GM23248 (cell line): Measurements from ENCODE around the gene ZFHX2. TPM values are rescaled to one million over a fixed set of nuclear protein-coding genes. Genes with fewer than 3 reads are reported as not detected.

Experiments used
- DNase-seq: peaks from one replicate; pipeline ENCODE4 v3.0.0-alpha.2; 2015
- H2AFZ ChIP-seq: fragments of 200-600 bp; sonication (generic); 2 replicates; pipeline ENCODE4 v1.6.1; 2016; ENCODE audit warnings: antibody characterized with exemption
- H3F3A ChIP-seq: fragments of 200-600 bp; sonication (generic); 2 replicates; pipeline ENCODE4 v1.6.1; 2016; ENCODE audit warnings: mild to moderate bottlenecking, antibody characterized with exemption, mixed run types; ENCODE audit not compliant: insufficient read depth
- H3K27ac ChIP-seq: fragments of 200-600 bp; sonication (generic); 2 replicates; pipeline ENCODE4 v1.5.1; 2016; ENCODE audit warnings: mild to moderate bottlenecking
- H3K27me3 ChIP-seq: fragments of 200-600 bp; sonication (generic); replicated peaks from 2 replicates; pipeline ENCODE4 v1.6.1; 2016; ENCODE audit warnings: mild to moderate bottlenecking; ENCODE audit not compliant: insufficient read depth
- H3K36me3 ChIP-seq: fragments of 200-600 bp; sonication (generic); 2 replicates; pipeline ENCODE4 v1.6.1; 2016; ENCODE audit warnings: low read depth, mild to moderate bottlenecking
- H3K4me1 ChIP-seq: fragments of 200-600 bp; sonication (generic); 2 replicates; pipeline ENCODE4 v1.6.1; 2016; ENCODE audit warnings: mild to moderate bottlenecking; ENCODE audit not compliant: insufficient read depth
- H3K4me2 ChIP-seq: fragments of 200-600 bp; sonication (generic); one replicate; pipeline ENCODE4 v1.6.1; 2016; ENCODE audit warnings: mild to moderate bottlenecking; ENCODE audit not compliant: unreplicated experiment
- H3K4me3 ChIP-seq: fragments of 200-600 bp; sonication (generic); 2 replicates; pipeline ENCODE4 v1.5.1; 2016; ENCODE audit warnings: mild to moderate bottlenecking
- H3K79me2 ChIP-seq: fragments of 200-600 bp; sonication (generic); 2 replicates; pipeline ENCODE4 v1.6.1; 2016; ENCODE audit warnings: mild to moderate bottlenecking; ENCODE audit not compliant: insufficient read depth
- H3K9ac ChIP-seq: fragments of 200-600 bp; sonication (generic); 2 replicates; pipeline ENCODE4 v1.6.1; 2016; ENCODE audit warnings: mild to moderate bottlenecking
- H3K9me2 ChIP-seq: fragments of 200-600 bp; sonication (generic); 2 replicates; pipeline ENCODE4 v1.6.1; 2016; ENCODE audit warnings: mixed run types, mild to moderate bottlenecking, moderate library complexity; ENCODE audit not compliant: insufficient read depth
- H3K9me3 ChIP-seq: fragments of 200-600 bp; sonication (generic); one replicate; pipeline ENCODE4 v1.6.1; 2017; ENCODE audit warnings: low read depth
- H4K20me1 ChIP-seq: fragments of 200-600 bp; sonication (generic); 2 replicates; pipeline ENCODE4 v1.6.0; 2016; ENCODE audit not compliant: insufficient read depth
- EZH2 ChIP-seq: fragments of 200-600 bp; sonication (generic); IDR thresholded peaks from 2 replicates; pipeline ENCODE4 v1.6.1; 2018; ENCODE audit warnings: antibody characterized with exemption, mild to moderate bottlenecking; ENCODE audit not compliant: insufficient read depth, poor library complexity, severe bottlenecking
- EZH2phosphoT487 ChIP-seq: fragments of 200-600 bp; sonication (generic); IDR thresholded peaks from 2 replicates; pipeline ENCODE4 v1.6.1; 2018; ENCODE audit warnings: antibody characterized with exemption, moderate library complexity, mild to moderate bottlenecking, low read depth; ENCODE audit not compliant: insufficient read depth
- WGBS, 2 experiments: methylation state at CpG; one replicate each; pipeline ENCODE4 v1.1.6; 2015 to 2017; ENCODE audit warnings: low lambda C conversion rate in 2 of 2, low coverage in 1 of 2; ENCODE audit errors: missing lambda C conversion rate in 2 of 2; 5-methylcytosine and 5-hydroxymethylcytosine counted together
- in situ Hi-C: fragments of 300-500 bp; cut with MboI; formaldehyde crosslinking; loops from 2 replicates; pipeline ENCODE4 v1.15.0; 2020
- polyA plus RNA-seq: library from polyadenylated mRNA; unstranded; fragments of >200 nt; fragmentation: Nextera tagmentation; extraction: Ambion mirVana; gene quantifications from 2 replicates; pipeline ENCODE4 v1.2.1, GENCODE V29; 2016
- total RNA-seq: library from RNA; depleted of rRNA; stranded (reverse); fragments of >200 nt; shearing (Covaris generic); gene quantifications from 2 replicates; pipeline ENCODE4 v1.2.3, GENCODE V29; 2014

ZFHX2 gene
- total and polyA plus RNA-seq, 2 experiments from 2014 or later = under 0.01 to 0.49 TPM

GRCh38 chr14:23540141-23540469, 11.5 kb downstream of the ZFHX2 start:
- Histone ChIP-seq H4K20me1 (no peaks in the 10 kb centered on the region), H3K79me2 (no peaks in the 10 kb centered on the region), H3K27me3 (no peaks in the 10 kb centered on the region), H2AFZ (no peak overlapping the region), H3F3A (no peaks in the 10 kb centered on the region), H3K4me2 (no peak overlapping the region), H3K9ac (no peak overlapping the region), H3K9me3 (no peaks in the 10 kb centered on the region), H3K4me1 (no peaks in the 10 kb centered on the region), H3K36me3 (no peaks in the 10 kb centered on the region), H3K9me2 (no peaks in the 10 kb centered on the region), H3K27ac (no peak overlapping the region), H3K4me3 (no peak overlapping the region)
- 64 to 65% methylated on average over 4 of the region's 4 CpGs for WGBS, 2 experiments
- TF ChIP-seq EZH2phosphoT487 = no peak
- TF ChIP-seq EZH2 = no peak
- no peak for DNase-seq
- in situ Hi-C loops = no loop called here

GRCh38 chr14:23539248-23540140, 12.1 kb downstream of the ZFHX2 start:
- Histone ChIP-seq H3F3A (no peaks in the 10 kb centered on the region), H3K36me3 (no peaks in the 10 kb centered on the region), H3K27me3 (no peaks in the 10 kb centered on the region), H2AFZ (peak overlapping the region; percentile 65), H3K4me1 (no peaks in the 10 kb centered on the region), H3K9ac (no peak overlapping the region), H4K20me1 (no peaks in the 10 kb centered on the region), H3K9me2 (no peaks in the 10 kb centered on the region), H3K4me3 (no peak overlapping the region), H3K4me2 (peak overlapping the region; percentile 44), H3K79me2 (no peaks in the 10 kb centered on the region), H3K9me3 (no peaks in the 10 kb centered on the region), H3K27ac (no peak overlapping the region)
- 36 to 43% methylated on average over 8 to 10 of the region's 10 CpGs for WGBS, 2 experiments
- TF ChIP-seq EZH2 = no peak
- no peak for TF ChIP-seq EZH2phosphoT487
- in situ Hi-C loops = no loop called here
- peak; percentile 46 for DNase-seq

GRCh38 chr14:23538785-23539184, 12.8 kb downstream of the ZFHX2 start:
- H4K20me1 ChIP-seq = no peaks in the 10 kb centered on the region
- H3K4me2 ChIP-seq = peak overlapping the region; percentile 44
- H3K27me3 ChIP-seq = no peaks in the 10 kb centered on the region
- H3K79me2 ChIP-seq = no peaks in the 10 kb centered on the region
- H3K9me3 ChIP-seq = no peaks in the 10 kb centered on the region
- H3K9me2 ChIP-seq = no peaks in the 10 kb centered on the region
- peak overlapping the region; percentile 65 for H2AFZ ChIP-seq
- H3K27ac ChIP-seq = no peak overlapping the region
- no peaks in the 10 kb centered on the region for H3K36me3 ChIP-seq
- no peak for TF ChIP-seq EZH2phosphoT487
- TF ChIP-seq EZH2 = no peak
- 30 to 33% methylated on average over 7 of the region's 7 CpGs for WGBS, 2 experiments
- in situ Hi-C loops = no loop called here
- H3K4me3 ChIP-seq = no peak overlapping the region
- no peak overlapping the region for H3K9ac ChIP-seq
- H3K4me1 ChIP-seq = no peaks in the 10 kb centered on the region
- H3F3A ChIP-seq = no peaks in the 10 kb centered on the region
- peak; percentile 65 for DNase-seq

GRCh38 chr14:23538050-23538718, 13.4 kb downstream of the ZFHX2 start:
- Histone ChIP-seq H3F3A (no peaks in the 10 kb centered on the region), H3K27me3 (no peaks in the 10 kb centered on the region), H3K9me3 (no peaks in the 10 kb centered on the region), H3K9me2 (no peaks in the 10 kb centered on the region), H3K36me3 (no peaks in the 10 kb centered on the region), H2AFZ (0 out of 2 replicates have a peak overlapping the region, but pooled peaks have one; percentile 65), H3K4me2 (no peak overlapping the region), H3K9ac (no peak overlapping the region), H4K20me1 (no peaks in the 10 kb centered on the region), H3K27ac (no peak overlapping the region), H3K4me1 (no peaks in the 10 kb centered on the region), H3K4me3 (no peak overlapping the region), H3K79me2 (no peaks in the 10 kb centered on the region)
- TF ChIP-seq EZH2phosphoT487 (no peak), EZH2 (no peak)
- in situ Hi-C loops = no loop called here
- 50 to 53% methylated on average over 10 of the region's 10 CpGs for WGBS, 2 experiments
- DNase-seq = no peak
